Adipocyte (in vitro differentiated cells): Measurements from ENCODE around the gene TCF7L1.

Experiments
- DNase-seq: peaks from one replicate; pipeline ENCODE4 v3.0.0-alpha.2; 2015; ENCODE audit warnings: low read depth
- H3K27me3 ChIP-seq: replicated peaks from 2 replicates; pipeline ENCODE4 v1.7.0; 2013; ENCODE audit warnings: mild to moderate bottlenecking, low read length, moderate library complexity; ENCODE audit not compliant: control insufficient read depth, insufficient read depth
- H3K36me3 ChIP-seq: 2 replicates; pipeline ENCODE4 v1.7.0; 2013; ENCODE audit warnings: low read length, mild to moderate bottlenecking, moderate library complexity; ENCODE audit not compliant: control insufficient read depth, insufficient read depth, severe bottlenecking
- H3K4me1 ChIP-seq: 2 replicates; pipeline ENCODE4 v1.7.0; 2013; ENCODE audit warnings: mild to moderate bottlenecking, low read length, moderate library complexity; ENCODE audit not compliant: control insufficient read depth, insufficient read depth
- H3K4me3 ChIP-seq: 2 replicates; pipeline ENCODE4 v1.7.0; 2013; ENCODE audit warnings: mild to moderate bottlenecking, low read length, moderate library complexity
- H3K9ac ChIP-seq: 2 replicates; pipeline ENCODE4 v1.7.0; 2013; ENCODE audit warnings: mild to moderate bottlenecking, low read length, moderate library complexity
- H3K9me3 ChIP-seq: 2 replicates; pipeline ENCODE4 v1.7.0; 2013; ENCODE audit warnings: mild to moderate bottlenecking, low read length, moderate library complexity; ENCODE audit not compliant: control insufficient read depth

Gene TCF7L1

DNA sequence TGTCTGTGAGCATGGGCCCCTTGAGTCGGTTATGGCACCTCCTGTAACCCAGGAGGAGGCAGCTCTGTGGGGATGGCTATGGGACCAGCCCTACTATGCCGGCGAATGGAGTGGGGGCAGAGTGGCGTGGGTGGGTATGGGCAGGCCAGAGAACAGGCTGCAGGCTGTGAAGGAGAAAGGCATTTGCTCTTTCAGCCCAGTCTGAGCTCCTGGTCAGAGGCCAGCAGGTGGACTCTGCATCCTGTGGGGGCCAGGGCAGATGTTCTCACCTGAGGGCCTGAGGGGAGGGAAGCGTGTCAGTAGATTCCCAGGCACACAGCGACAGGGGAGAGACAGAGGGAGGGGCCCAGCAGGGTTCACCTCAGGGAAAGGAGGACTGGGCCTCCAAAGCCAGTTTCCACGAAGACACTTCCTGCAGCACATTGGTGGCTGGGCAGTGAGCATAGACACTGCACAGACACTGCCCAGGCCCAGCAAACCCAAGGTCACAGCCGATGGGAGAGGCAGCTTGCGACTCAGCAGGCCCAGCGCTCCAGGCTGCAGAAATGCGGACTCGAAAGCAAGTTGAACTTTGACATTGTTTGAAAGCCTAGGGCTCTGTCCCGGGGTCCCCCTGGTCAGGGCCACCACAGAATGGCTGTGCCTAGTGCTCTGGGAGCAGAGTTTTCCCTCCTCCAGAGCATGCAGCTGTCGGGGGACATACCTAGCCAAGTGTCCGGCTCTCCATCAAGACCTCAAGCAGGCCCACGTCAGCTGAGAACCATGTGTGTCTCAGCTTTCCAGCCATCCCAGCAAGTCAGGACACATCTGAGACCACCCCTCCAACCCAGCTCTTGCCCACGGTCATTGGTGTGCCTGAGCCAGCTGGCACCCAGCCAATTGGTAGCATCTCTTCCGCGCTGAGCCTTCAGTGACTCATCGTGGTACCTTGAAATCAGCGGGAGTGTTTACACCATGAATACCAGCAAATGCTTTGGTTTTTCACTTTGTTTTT lies 140.8 kb downstream of the TCF7L1 start:
- no peaks in the 10 kb centered on the region for H3K27me3 ChIP-seq
- H3K4me3 ChIP-seq: no peak overlapping the region
- peak; percentile 66 for DNase-seq
- H3K9me3 ChIP-seq: no peaks in the 10 kb centered on the region
- H3K36me3 ChIP-seq: no peaks in the 10 kb centered on the region
- H3K9ac ChIP-seq: no peak overlapping the region
- H3K4me1 ChIP-seq: peaks cover 30% of the 10 kb centered on the region

GRCh38 chr2:85275984-85276540 lies 142.9 kb downstream of the TCF7L1 start:
- Histone ChIP-seq H3K36me3 (no peaks in the 10 kb centered on the region), H3K27me3 (no peaks in the 10 kb centered on the region), H3K9ac (peak overlapping the region; percentile 77), H3K4me3 (peak overlapping the region; percentile 71), H3K4me1 (peaks cover 30% of the 10 kb centered on the region), H3K9me3 (no peaks in the 10 kb centered on the region)
- DNase-seq: no peak

DNA sequence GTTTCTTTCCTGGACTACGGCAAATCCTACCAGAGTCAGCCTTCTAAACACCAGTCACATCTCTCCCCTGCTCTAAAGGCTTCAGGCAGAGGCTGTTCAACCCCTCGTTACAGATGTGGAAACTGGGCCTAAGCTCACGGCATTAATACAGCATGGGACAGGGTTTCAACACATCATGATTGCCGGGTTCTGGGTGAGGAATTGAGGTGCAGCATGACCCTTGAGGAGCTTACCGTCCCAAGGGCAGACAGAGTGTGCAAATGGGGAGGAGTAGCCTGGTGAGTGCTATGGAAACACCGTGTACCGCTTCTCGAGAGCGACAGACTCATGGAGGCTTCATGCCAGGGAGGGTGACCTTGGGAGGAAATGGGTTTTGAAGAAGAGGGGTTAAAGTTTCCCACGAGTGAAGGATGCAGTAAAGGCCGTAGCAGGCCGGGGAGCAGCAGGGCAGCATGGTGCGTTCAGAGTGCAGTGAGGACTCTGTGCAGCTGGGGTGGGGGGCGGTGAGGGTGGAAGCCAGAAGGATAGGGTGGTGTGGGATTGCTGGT lies 143.5 kb downstream of the TCF7L1 start:
- H3K4me1 ChIP-seq: peaks cover 30% of the 10 kb centered on the region
- no peaks in the 10 kb centered on the region for H3K9me3 ChIP-seq
- H3K36me3 ChIP-seq: no peaks in the 10 kb centered on the region
- H3K4me3 ChIP-seq: peak overlapping the region; percentile 71
- H3K9ac ChIP-seq: peak overlapping the region; percentile 77
- H3K27me3 ChIP-seq: no peaks in the 10 kb centered on the region
- DNase-seq: no peak

GRCh38 chr2:85277416-85278158 lies 144.4 kb downstream of the TCF7L1 start:
- H3K9ac ChIP-seq: peak overlapping the region; percentile 77
- H3K4me1 ChIP-seq: peaks cover 30% of the 10 kb centered on the region
- peak overlapping the region; percentile 31 for H3K4me3 ChIP-seq
- H3K9me3 ChIP-seq: no peaks in the 10 kb centered on the region
- no peaks in the 10 kb centered on the region for H3K36me3 ChIP-seq
- no peaks in the 10 kb centered on the region for H3K27me3 ChIP-seq
- peak; percentile 92 for DNase-seq

GRCh38 chr2:85278361-85278760 lies 145.2 kb downstream of the TCF7L1 start:
- H3K9me3 ChIP-seq: no peaks in the 10 kb centered on the region
- H3K9ac ChIP-seq: no peak overlapping the region
- peak overlapping the region; percentile 31 for H3K4me3 ChIP-seq
- DNase-seq: peak; percentile 69
- no peaks in the 10 kb centered on the region for H3K27me3 ChIP-seq
- H3K4me1 ChIP-seq: peaks cover 30% of the 10 kb centered on the region
- no peaks in the 10 kb centered on the region for H3K36me3 ChIP-seq

DNA sequence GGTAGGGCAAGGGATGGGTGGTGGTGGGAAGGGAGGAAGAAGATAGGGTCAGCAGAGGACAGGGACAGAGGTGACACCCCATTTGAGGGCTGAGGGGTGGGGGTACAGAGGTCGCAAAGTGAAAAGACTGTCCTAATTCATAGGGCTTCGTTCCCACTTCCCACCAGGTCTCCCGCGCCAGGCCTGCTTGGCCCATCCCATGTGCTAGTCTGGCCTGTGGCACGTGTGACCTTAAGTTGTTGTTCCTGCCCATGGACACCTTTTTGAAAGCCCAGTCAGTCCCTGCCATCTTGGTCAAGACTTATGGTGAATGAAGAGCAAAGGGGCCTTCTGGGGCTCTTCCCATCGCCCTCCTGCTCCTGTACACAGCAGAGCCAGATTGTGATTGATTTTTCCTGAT lies 148.4 kb downstream of the TCF7L1 start:
- DNase-seq: no peak
- Histone ChIP-seq H3K9ac (no peak overlapping the region), H3K27me3 (no peaks in the 10 kb centered on the region), H3K36me3 (peaks cover 4% of the 10 kb centered on the region), H3K4me1 (peaks cover 22% of the 10 kb centered on the region), H3K4me3 (no peak overlapping the region), H3K9me3 (no peaks in the 10 kb centered on the region)

DNA sequence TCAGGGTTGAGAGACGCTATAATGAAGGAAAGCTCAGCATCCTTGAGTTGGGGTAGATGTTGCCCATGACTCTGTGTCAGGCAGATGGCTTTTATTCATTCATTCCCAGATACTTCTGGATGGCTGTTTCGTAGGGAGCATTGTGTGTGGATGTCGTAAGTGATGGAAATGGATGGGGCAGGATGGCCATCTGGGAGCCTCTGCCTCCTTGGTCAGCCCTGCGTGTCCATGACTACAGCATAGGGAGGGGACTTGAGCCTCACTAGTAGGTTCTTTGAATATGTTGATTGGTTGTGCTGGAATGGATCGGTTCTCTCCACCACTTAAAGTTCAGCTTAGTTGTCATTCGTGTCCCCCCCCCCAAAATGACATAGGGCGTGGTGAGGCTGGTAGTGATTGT lies 149.7 kb downstream of the TCF7L1 start:
- peaks cover 9% of the 10 kb centered on the region for H3K4me1 ChIP-seq
- H3K9ac ChIP-seq: no peak overlapping the region
- H3K4me3 ChIP-seq: no peak overlapping the region
- no peak for DNase-seq
- no peaks in the 10 kb centered on the region for H3K27me3 ChIP-seq
- no peaks in the 10 kb centered on the region for H3K9me3 ChIP-seq
- H3K36me3 ChIP-seq: peaks cover 7% of the 10 kb centered on the region

GRCh38 chr2:85283641-85284040 lies 150.4 kb downstream of the TCF7L1 start:
- Histone ChIP-seq H3K9ac (no peak overlapping the region), H3K36me3 (peaks cover 9% of the 10 kb centered on the region), H3K4me3 (no peak overlapping the region), H3K4me1 (peaks cover 3% of the 10 kb centered on the region), H3K9me3 (no peaks in the 10 kb centered on the region), H3K27me3 (no peaks in the 10 kb centered on the region)
- no peak for DNase-seq

GRCh38 chr2:85286918-85287317 lies 153.7 kb downstream of the TCF7L1 start:
- Histone ChIP-seq H3K4me1 (peaks cover 2% of the 10 kb centered on the region), H3K9ac (no peak overlapping the region)

DNA sequence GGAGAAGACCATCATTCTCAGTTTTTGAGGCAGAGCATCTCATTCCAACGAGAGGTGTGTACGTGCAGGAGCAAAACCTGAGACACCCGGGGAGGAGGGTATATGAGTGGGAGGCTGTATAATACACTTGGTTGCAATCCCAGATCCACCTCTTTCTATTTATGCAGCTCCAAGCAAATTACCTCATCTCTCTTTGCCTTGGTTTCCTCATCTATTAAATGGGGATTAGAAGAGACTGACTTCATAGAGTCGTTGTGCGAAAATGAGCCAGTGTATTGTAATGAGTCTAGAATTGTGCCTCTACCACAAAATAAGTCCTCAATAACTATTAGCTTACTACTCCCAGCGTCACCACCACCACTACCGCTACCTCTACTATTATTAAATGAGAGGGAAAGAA lies 154.5 kb downstream of the TCF7L1 start:
- no peak overlapping the region for H3K9ac ChIP-seq
- no peak overlapping the region for H3K4me3 ChIP-seq
- no peak for DNase-seq
- H3K4me1 ChIP-seq: peaks cover 2% of the 10 kb centered on the region
- no peaks in the 10 kb centered on the region for H3K27me3 ChIP-seq
- H3K36me3 ChIP-seq: peaks cover 9% of the 10 kb centered on the region
- H3K9me3 ChIP-seq: no peaks in the 10 kb centered on the region

More at GRCh38 chr2:85286918-85287317, 153.7 kb downstream of the TCF7L1 start:
- no peaks in the 10 kb centered on the region for H3K9me3 ChIP-seq
- no peak for DNase-seq
- peaks cover 9% of the 10 kb centered on the region for H3K36me3 ChIP-seq
- H3K27me3 ChIP-seq: no peaks in the 10 kb centered on the region
- H3K4me3 ChIP-seq: no peak overlapping the region

GRCh38 chr2:85288244-85288725 lies 155.1 kb downstream of the TCF7L1 start:
- Histone ChIP-seq H3K9ac (no peak overlapping the region), H3K36me3 (peaks cover 9% of the 10 kb centered on the region), H3K9me3 (no peaks in the 10 kb centered on the region), H3K4me1 (peaks cover 2% of the 10 kb centered on the region), H3K4me3 (no peak overlapping the region), H3K27me3 (no peaks in the 10 kb centered on the region)
- DNase-seq: peak; percentile 58
